ENCODE results near the gene YIPF4. TPM values are rescaled to one million over a fixed set of nuclear protein-coding genes. Genes with fewer than 3 reads are reported as not detected.

YIPF4 gene
- total and polyA plus RNA-seq, 2 donors (not counting 3 experiments of a cell fraction or from before 2014, with no cell fraction given) = 8.6 to 40.1 TPM

DNA sequence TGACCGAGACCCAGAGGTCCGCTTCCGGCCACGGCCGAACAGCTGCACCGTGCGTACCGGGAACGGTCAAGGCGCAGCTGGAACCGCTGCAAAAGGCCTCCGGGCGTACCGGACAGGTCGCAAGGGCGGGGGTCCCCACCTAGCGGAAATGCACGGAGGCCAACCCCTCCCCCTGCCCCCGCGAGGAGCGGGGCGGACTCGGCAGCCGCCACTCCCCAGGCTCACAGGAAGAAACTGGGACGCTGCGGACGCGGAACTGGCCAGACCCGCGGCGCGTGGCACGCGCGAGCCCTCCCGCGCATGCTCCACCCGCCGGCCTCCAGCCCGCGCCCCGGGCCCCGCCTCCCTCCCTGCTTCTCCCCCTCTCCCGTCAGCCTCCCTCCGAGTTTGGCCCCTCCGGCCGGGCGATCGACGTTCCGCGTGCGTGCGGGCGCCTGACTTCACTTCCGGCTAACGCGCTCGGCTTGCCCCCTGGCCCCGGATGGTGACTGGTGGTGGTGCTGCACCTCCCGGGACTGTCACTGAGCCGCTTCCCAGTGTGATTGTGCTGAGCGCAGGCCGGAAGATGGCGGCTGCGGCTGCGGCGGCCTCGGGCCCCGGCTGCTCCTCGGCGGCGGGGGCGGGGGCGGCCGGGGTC, 79.1 kb downstream of the YIPF4 start, which contains the start of gene BIRC6:
TSS of gene BIRC6 (plus strand) at position 343 of the 637 bp plus-strand sequence. CDS start at position 482, 139 bp downstream.
- peak within 1 kb of the TSS; percentile 76 for H3K4me2 ChIP-seq (ENCODE audit: insufficient read depth, low read length)
- TF ChIP-seq JUN (IDR thresholded peaks at IDR 0.05; ENCODE audit: borderline replicate concordance, insufficient read depth, insufficient read length, low read depth) (no peak), POLR2AphosphoS5 (IDR thresholded peaks at IDR 0.05; ENCODE audit: insufficient read depth, low read depth, low read length) (peak; percentile 99), EZH2 (IDR thresholded peaks at IDR 0.05; ENCODE audit: borderline replicate concordance, low read depth, low read length, severe bottlenecking) (no peak), GATA2 (IDR thresholded peaks at IDR 0.05; ENCODE audit: insufficient read depth, insufficient read length, low read depth, low read length) (no peak), FOS (IDR thresholded peaks at IDR 0.05; ENCODE audit: borderline replicate concordance, insufficient read depth, low read length) (peak; percentile 6), POLR2A (IDR thresholded peaks at IDR 0.05; ENCODE audit: low read depth, low read length) (peak; percentile 96), MYC (IDR thresholded peaks at IDR 0.05; ENCODE audit: low read depth, low read length) (no peak)
- TF ChIP-seq, protein P1, sequence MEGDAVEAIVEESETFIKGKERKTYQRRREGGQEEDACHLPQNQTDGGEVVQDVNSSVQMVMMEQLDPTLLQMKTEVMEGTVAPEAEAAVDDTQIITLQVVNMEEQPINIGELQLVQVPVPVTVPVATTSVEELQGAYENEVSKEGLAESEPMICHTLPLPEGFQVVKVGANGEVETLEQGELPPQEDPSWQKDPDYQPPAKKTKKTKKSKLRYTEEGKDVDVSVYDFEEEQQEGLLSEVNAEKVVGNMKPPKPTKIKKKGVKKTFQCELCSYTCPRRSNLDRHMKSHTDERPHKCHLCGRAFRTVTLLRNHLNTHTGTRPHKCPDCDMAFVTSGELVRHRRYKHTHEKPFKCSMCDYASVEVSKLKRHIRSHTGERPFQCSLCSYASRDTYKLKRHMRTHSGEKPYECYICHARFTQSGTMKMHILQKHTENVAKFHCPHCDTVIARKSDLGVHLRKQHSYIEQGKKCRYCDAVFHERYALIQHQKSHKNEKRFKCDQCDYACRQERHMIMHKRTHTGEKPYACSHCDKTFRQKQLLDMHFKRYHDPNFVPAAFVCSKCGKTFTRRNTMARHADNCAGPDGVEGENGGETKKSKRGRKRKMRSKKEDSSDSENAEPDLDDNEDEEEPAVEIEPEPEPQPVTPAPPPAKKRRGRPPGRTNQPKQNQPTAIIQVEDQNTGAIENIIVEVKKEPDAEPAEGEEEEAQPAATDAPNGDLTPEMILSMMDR (IDR thresholded peaks at IDR 0.05; ENCODE audit: extremely low read depth in 1 of 2, insufficient read depth in 1 of 2, low read depth in 1 of 2, low read length in 2 of 2) = no peak
- TF ChIP-seq, protein P2, sequence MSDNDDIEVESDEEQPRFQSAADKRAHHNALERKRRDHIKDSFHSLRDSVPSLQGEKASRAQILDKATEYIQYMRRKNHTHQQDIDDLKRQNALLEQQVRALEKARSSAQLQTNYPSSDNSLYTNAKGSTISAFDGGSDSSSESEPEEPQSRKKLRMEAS (IDR thresholded peaks at IDR 0.05; ENCODE audit: insufficient read depth, insufficient read length) = no peak
- no peaks in the 10 kb centered on the region for H4K20me1 ChIP-seq (replicated peaks; ENCODE audit: control insufficient read depth, extremely low read depth, insufficient read depth, low read length)
- FAIRE-seq = peak; percentile 84
- peak; percentile 97 for DNase-seq (ENCODE audit: low read depth, low spot score)
- H3K9me3 ChIP-seq (replicated peaks; ENCODE audit: control insufficient read depth, insufficient read depth, low read length) = no peaks in the 10 kb centered on the region
- H3K36me3 ChIP-seq (ENCODE audit: control insufficient read depth in 2 of 2, extremely low read depth in 1 of 2, insufficient read depth in 2 of 2, low read length in 2 of 2) = no peaks in the 10 kb centered on the region
- H3K4me1 ChIP-seq (ENCODE audit: control insufficient read depth, extremely low read depth, insufficient read depth, low read length) = peaks cover 13% of the 10 kb centered on the region
- POLR2A ChIA-PET = no interaction called here
- dilution Hi-C loops (cut with MboI; ENCODE audit: extremely low pct_ligation_motif_present, low sequenced_read_pairs) (no loop called here), intact Hi-C loops (cut with micrococcal nuclease) (loop anchor here (1.0 kb wide), 3 partner anchors 14 to 293 kb away; partner anchors contain the start of genes SPAST and YIPF4)
- H3K27me3 ChIP-seq (ENCODE audit: control insufficient read depth in 2 of 2, insufficient read depth in 2 of 2, low read length in 2 of 2) = no peaks in the 10 kb centered on the region
- H3K4me3 ChIP-seq (replicated peaks in 1 of 3; ENCODE audit: insufficient read depth in 1 of 3, low read depth in 1 of 3, low read length in 3 of 3) = peak within 1 kb of the TSS; percentile 68 to 92 (median 84)
- H3K9ac ChIP-seq (replicated peaks; ENCODE audit: extremely low read depth, insufficient read depth, low read length) = peak within 1 kb of the TSS; percentile 97
- H3K9me1 ChIP-seq (replicated peaks; ENCODE audit: control insufficient read depth, extremely low read depth, insufficient read depth, low read length) = no peaks in the 10 kb centered on the region
- H3K79me2 ChIP-seq (ENCODE audit: control insufficient read depth, insufficient read depth, low read length) = peaks cover 46% of the 10 kb centered on the region
- H3K27ac ChIP-seq (ENCODE audit: insufficient read depth, low read depth, low read length) = peak within 1 kb of the TSS; percentile 77
- BruUV-seq (replicated peaks) = no TSS peak
- peak within 1 kb of the TSS; percentile 85 for H2AFZ ChIP-seq (ENCODE audit: low read depth, low read length)
- CTCF ChIA-PET = interaction anchor here (1.0 kb wide), 1 partner anchor 14 kb away, joined by 3 read pairs; no protein-coding TSS in a partner anchor

Data from endothelial cell of umbilical vein (primary cell).